SJCRH30 (cell line): ENCODE measurements around the gene TXNDC12. TPM values are rescaled to one million over a fixed set of nuclear protein-coding genes. Genes with fewer than 3 reads are reported as not detected.
"Not testable (repeated sequence)": the region's sequence is repeated elsewhere in the genome, so short reads cannot be mapped to it uniquely, and the experiment has no call there.

Experiments
- DNase-seq, 2 experiments: peaks; one replicate each; pipeline ENCODE4 v3.0.0-alpha.2; 2015 to 2020
- H3K27ac ChIP-seq: fragments of 250-450 bp; sonication (Bioruptor Pico); 2 replicates; pipeline ENCODE4 v1.5.1; 2020; ENCODE audit warnings: mild to moderate bottlenecking, moderate library complexity
- H3K27me3 ChIP-seq: fragments of 250-450 bp; sonication (Bioruptor Pico); 2 replicates; pipeline ENCODE4 v1.5.1; 2020; ENCODE audit warnings: mild to moderate bottlenecking, moderate library complexity
- H3K36me3 ChIP-seq: fragments of 250-450 bp; sonication (Bioruptor Pico); 2 replicates; pipeline ENCODE4 v1.5.1; 2020; ENCODE audit warnings: mild to moderate bottlenecking, moderate library complexity
- H3K4me1 ChIP-seq: fragments of 250-450 bp; sonication (Bioruptor Pico); 2 replicates; pipeline ENCODE4 v1.5.1; 2020; ENCODE audit warnings: mild to moderate bottlenecking, moderate library complexity
- H3K4me3 ChIP-seq: fragments of 250-450 bp; sonication (Bioruptor Pico); 2 replicates; pipeline ENCODE4 v1.5.1; 2020; ENCODE audit warnings: mild to moderate bottlenecking, moderate library complexity
- H3K9me3 ChIP-seq: fragments of 250-450 bp; sonication (Bioruptor Pico); replicated peaks from 2 replicates; pipeline ENCODE4 v1.5.1; 2020; ENCODE audit warnings: mild to moderate bottlenecking, moderate library complexity
- total RNA-seq: library from RNA; depleted of rRNA; stranded (reverse); fragments of >200 nt; shearing (Covaris generic); gene quantifications from 2 replicates; pipeline ENCODE4 v1.2.3, GENCODE V29; 2014; rRNA removed

Gene TXNDC12
- 32.1 and 37.0 TPM in 2 replicates for total RNA-seq

DNA sequence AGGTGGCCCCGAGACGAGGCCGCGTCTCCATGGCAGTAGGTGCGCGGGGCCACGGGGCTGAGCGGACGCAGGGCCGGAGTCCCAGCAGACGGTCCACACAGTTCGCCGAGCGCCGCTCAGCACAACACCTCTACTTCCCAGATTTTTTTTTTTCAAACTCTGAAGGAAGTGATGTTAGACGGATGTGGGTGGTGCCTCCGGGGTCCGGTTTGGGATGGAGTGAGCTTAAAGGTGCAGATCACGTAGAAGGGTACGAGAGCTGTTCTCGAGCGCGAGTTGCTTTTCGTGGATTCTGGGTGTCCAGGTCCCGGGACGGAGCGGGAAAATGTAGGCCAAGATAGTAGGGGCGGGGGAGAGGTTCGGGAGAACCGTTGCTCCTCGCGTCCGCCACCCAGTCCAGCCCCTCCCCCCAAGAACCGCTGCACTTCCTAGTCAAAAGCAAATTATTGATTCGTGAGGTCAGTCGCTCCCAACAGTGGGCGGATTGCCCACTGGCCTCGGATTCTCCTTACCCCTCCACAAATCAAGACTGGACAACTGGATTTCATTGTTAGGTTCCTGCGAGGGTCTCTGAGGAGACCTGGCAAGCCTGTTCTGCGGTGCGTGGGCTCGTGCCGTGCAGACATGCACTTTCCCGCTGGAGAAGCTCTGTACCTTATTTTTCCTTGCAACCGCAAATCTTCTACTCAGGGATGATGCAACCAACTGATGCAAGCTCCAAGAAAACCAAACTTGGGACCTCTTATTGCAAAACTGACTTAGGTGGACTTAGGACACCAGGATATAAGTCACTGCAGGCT lies at the start of gene TXNDC12:
Gene TXNDC12 (minus strand): TSS at position 126 of the 800 bp plus-strand sequence. CDS start 95 bp downstream, at position 31.
- peak; percentile 86 to 91 for DNase-seq
- Histone ChIP-seq H3K27ac (peak within 1 kb of the TSS; percentile 77), H3K4me3 (peak within 1 kb of the TSS; percentile 91), H3K27me3 (no peaks in the 10 kb centered on the region), H3K9me3 (no peaks in the 10 kb centered on the region), H3K4me1 (peaks cover 11% of the 10 kb centered on the region), H3K36me3 (peaks cover 15% of the 10 kb centered on the region)

DNA sequence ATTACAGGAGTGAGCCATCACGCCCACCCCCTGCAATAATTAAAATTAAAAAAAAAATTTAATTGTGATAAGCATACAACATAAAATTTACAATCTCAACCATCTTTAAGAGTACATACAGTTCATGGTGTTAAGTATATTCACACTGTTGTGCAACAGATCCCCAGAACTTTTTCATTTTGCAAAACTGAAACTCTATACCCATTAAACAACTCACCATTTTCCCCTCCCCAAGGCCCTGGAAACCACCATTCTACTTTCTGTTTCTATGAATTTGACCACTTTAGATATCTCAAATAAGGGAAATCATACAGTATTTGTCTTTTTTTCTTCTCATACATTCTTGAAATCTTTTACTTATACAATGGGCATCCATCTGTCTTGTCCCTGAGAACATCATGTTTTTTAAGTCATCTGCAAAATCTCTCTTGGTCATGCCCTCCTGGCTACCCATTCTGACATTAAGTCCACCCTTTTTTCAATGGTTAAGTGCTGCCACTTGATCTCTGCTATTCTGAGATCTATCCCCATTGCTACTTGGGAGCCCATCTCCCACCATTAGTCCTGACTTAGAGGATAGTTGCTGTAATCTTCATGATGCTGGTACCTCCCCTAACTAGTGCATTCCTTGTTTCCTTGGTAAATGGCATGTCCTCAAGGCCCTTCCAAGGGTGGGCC lies 47.5 kb upstream of the TXNDC12 start:
- H3K27ac ChIP-seq, result no peak overlapping the region
- H3K4me1 ChIP-seq, result no peaks in the 10 kb centered on the region
- no peak for DNase-seq
- no peak overlapping the region for H3K4me3 ChIP-seq
- H3K9me3 ChIP-seq, result 0 out of 2 replicates have a peak, but pooled peaks cover 3% of the 10 kb centered on the region
- H3K27me3 ChIP-seq, result no peaks in the 10 kb centered on the region
- H3K36me3 ChIP-seq, result no peaks in the 10 kb centered on the region

DNA sequence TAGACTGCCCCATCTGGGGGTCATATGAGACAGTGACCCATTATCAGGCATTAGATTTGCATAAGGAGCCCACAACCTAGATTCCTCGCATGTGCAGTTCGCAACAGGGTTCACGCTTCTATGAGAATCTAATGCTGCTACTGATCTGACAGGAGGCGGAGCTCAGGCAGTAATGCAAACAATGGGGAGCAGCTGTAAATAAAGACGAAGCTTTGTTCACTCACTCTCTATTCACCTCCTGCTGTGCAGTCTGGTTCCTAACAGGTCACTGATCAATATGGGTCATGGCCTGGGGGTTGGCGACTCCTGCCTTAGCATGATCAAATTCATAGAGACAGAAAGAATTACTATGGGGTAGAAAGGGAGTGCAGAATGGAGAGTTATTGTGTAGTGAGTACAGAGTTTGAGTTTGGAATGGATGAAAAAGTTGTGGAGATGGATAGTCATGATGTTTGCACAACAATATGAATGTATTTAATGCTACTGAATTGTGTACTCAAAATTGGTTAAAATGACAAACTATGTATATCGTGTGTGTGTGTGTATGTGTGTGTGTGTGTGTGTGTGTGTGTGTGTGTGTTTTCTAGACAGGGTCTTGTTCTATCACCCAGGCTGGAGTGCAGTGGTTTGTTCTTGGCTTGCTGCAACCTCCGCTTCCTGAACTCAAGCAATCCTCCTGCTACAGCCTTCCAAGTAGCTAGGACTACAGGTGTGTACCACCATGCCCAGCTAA lies 43.3 kb upstream of the TXNDC12 start:
- DNase-seq, result no peak
- no peaks in the 10 kb centered on the region for H3K36me3 ChIP-seq
- H3K27me3 ChIP-seq, result no peaks in the 10 kb centered on the region
- H3K9me3 ChIP-seq, result no peaks in the 10 kb centered on the region
- H3K27ac ChIP-seq, result no peak overlapping the region
- 0 out of 2 replicates have a peak, but pooled peaks cover 2% of the 10 kb centered on the region for H3K4me1 ChIP-seq
- no peak overlapping the region for H3K4me3 ChIP-seq

DNA sequence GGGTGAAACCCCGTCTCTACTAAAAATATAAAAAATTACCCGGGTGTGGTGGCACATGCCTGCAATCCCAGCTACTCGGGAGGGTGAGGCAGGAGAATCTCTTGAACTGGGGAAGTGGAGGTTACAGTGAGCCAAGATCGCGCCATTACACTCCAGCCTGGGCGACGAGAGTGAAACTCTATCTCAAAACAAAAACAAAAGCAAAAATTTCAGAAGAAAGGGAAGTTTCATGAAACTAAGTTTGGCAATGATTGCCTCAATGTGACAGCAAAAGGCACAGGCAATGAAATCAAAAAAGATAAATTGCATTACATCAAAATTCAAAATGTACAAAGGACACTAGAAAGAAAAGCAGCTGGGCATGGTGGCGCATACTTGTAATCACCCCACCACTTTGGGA lies 41.2 kb upstream of the TXNDC12 start:
- DNase-seq, result no peak
- H3K27ac ChIP-seq, result no peak overlapping the region
- H3K27me3 ChIP-seq, result no peaks in the 10 kb centered on the region
- H3K4me1 ChIP-seq, result 0 out of 2 replicates have a peak, but pooled peaks cover 2% of the 10 kb centered on the region
- peaks cover 6% of the 10 kb centered on the region; the same call in 1 of the 2 replicates for H3K36me3 ChIP-seq
- no peaks in the 10 kb centered on the region for H3K9me3 ChIP-seq
- H3K4me3 ChIP-seq, result no peak overlapping the region

DNA sequence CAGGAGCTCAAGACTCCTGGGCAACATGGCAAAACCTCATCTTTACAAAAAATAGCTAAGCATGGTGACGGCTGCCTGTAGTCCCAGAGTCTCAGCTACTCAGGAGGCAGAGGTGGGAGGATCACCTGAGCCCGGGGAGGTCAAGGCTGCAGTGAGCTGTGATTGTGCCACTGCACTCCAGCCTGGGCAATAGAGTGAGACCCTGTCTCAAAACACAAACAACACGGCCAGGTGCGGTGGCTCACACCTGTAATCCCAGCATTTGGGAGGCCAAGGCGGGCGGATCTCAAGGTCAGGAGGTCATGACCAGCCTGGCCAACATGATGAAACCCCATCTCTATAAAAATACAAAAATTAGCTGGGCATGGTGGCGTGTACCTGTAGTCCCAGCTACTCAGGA lies 39.3 kb upstream of the TXNDC12 start:
- H3K36me3 ChIP-seq, result peaks cover 22% of the 10 kb centered on the region; the same call in 1 of the 2 replicates
- not testable (repeated sequence) for DNase-seq, H3K27ac ChIP-seq, H3K4me1 ChIP-seq, H3K27me3 ChIP-seq, H3K4me3 ChIP-seq, H3K9me3 ChIP-seq

DNA sequence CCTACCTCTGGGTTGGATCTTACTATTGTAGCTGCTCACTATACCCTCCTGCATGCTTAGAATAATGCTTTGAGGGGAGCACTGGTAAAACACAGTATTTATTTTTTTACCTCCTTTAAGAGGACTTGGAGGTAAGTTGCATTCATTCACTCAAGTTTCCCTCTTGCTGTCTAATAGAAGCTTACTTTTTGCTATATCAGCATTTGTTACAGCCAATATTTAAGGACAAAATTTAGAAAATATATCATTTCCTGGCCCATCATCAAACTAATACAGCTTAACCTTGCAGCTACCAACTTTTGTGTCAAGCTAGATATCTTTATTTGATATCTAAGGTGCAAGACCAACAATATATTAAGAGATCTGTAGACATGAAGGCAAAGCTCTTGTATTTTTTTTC lies 32.9 kb upstream of the TXNDC12 start:
- H3K27ac ChIP-seq, DNase-seq: not testable (repeated sequence)

DNA sequence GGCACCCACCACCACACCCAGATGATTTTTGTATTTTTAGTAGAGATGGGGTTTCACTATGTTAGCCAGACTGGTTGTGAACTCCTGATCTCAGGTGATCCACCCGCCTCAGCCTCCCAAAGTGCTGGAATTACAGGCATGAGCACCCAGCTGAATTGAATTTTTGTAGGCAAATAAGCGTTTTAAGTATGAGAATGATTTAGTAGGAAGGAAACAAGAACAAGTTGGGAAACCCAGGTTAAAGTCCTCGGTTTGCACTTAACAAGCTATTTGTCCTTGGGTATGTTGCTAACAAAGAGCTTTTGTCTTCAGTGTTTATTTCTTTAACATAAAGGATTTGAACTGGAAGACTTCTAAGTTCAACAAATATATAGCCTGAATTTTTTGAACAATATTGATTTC lies 25.0 kb upstream of the TXNDC12 start:
- Histone ChIP-seq H3K27ac (no peak overlapping the region), H3K36me3 (peaks cover 37% of the 10 kb centered on the region), H3K27me3 (no peaks in the 10 kb centered on the region), H3K4me1 (peaks cover 2% of the 10 kb centered on the region; the same call in 1 of the 2 replicates), H3K4me3 (no peak overlapping the region), H3K9me3 (no peaks in the 10 kb centered on the region)
- DNase-seq, result no peak

More for the DNA sequence above, 32.9 kb upstream of the TXNDC12 start:
- H3K36me3 ChIP-seq, result peaks cover 48% of the 10 kb centered on the region
- H3K9me3 ChIP-seq, H3K27me3 ChIP-seq, H3K4me3 ChIP-seq, H3K4me1 ChIP-seq: not testable (repeated sequence)

DNA sequence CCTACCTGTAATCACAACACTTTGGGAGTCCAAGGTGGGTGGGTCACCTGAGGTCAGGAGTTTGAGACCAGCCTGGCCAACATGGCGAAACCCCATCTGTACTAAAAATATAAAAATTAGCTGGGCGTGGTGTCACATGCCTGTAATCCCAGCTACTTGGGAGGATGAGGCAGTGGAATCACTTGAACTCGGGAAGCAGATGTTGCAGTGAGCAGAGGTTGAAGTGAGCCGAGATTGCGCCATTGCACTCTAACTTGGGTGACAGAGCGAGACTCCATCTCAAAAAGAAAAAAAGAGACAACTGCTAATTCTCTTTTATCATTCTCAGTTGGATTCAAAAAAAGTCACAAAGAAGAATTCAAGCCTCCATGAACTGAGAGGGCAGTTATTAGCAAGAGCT lies 22.3 kb upstream of the TXNDC12 start:
- peaks cover 41% of the 10 kb centered on the region for H3K36me3 ChIP-seq
- not testable (repeated sequence) for H3K4me1 ChIP-seq, H3K9me3 ChIP-seq, DNase-seq, H3K27ac ChIP-seq, H3K27me3 ChIP-seq, H3K4me3 ChIP-seq

DNA sequence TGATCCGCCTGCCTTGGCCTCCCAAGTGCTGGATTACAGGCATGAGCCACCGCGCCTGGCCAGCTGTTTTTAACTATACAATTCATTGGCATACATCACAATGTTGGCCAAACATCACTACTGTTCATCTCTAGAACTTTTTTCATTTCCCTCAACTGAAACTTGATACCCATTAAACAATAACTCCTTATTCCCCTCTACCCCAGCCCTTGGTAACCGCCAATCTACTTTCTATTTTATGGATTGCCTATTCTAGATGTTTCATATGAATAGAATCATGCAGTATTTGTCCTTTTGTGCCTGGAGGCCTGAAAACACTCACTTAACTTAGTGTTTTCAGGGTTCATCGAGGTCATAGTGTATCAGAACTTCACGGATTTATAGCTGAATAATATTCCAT lies 17.3 kb upstream of the TXNDC12 start:
- peak; percentile 28 to 44 for DNase-seq
- Histone ChIP-seq H3K27ac (no peak overlapping the region), H3K36me3 (peaks cover 45% of the 10 kb centered on the region), H3K27me3 (no peaks in the 10 kb centered on the region), H3K4me3 (no peak overlapping the region), H3K4me1 (no peaks in the 10 kb centered on the region), H3K9me3 (no peaks in the 10 kb centered on the region)

DNA sequence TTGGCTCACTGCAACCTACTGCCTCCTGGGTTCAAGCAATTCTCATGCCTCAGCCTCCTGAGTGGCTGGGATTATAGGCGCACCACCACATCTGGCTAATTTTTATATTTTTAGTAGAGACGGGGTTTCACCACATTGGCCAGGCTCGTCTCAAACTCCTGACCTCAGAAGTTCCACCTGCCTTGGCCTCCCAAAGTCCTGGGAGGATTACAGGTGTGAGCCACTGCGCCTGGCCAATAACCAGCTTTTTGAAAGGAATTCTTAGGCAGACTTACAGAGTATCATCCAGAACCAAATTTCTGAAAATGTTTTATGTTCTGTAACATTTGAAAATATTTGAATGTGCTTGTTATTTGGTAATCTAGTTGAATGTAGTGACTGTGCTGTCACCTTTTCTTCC lies 15.7 kb upstream of the TXNDC12 start:
- Histone ChIP-seq H3K9me3 (no peaks in the 10 kb centered on the region), H3K4me1 (no peaks in the 10 kb centered on the region), H3K36me3 (peaks cover 50% of the 10 kb centered on the region), H3K4me3 (no peak overlapping the region), H3K27me3 (no peaks in the 10 kb centered on the region), H3K27ac (no peak overlapping the region)
- DNase-seq, result no peak

DNA sequence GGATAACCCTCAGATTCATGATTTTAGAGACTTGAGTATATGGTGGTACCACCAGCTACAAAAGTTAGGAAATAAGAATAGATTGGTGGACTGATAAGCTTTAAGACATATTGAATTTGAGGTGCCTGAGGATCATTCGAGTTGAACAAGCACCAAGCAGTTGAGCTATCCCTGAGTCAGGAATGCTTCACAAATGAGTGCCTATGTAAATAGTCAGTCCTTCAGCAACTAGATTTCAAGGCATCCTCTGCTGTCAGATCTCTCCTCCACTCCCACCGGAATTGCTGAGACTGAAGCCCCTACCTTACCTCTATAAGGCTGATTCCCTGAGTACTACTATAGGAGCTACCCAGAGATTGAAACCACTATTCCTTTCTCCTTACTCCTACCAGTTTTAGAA lies 8.2 kb upstream of the TXNDC12 start:
- no peak for DNase-seq
- H3K27me3 ChIP-seq, result no peaks in the 10 kb centered on the region
- H3K4me3 ChIP-seq, result no peak overlapping the region
- H3K27ac ChIP-seq, result no peak overlapping the region
- no peaks in the 10 kb centered on the region for H3K9me3 ChIP-seq
- H3K36me3 ChIP-seq, result peaks cover 80% of the 10 kb centered on the region
- H3K4me1 ChIP-seq, result peaks cover 5% of the 10 kb centered on the region

DNA sequence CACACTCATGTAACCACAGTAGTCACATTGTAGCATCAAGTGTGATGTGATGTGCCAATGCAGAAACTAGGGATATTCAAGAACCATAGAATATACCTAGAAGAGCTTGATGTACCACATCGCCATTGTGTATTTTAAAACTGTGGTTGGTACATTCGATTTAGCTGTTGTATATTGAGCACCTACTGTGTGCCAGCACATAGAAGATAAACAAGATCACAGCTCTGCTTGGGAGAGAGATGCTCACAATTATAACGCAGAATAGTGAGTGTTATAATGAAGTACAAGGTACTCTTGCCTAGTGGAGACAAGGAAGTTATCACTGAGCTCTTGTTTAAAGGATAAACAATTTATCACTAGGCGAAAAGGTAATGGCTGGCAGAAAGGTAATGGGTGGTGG lies 5.8 kb upstream of the TXNDC12 start:
- no peaks in the 10 kb centered on the region for H3K27me3 ChIP-seq
- peaks cover 11% of the 10 kb centered on the region for H3K4me1 ChIP-seq
- no peaks in the 10 kb centered on the region for H3K9me3 ChIP-seq
- H3K27ac ChIP-seq, result no peak overlapping the region
- H3K4me3 ChIP-seq, result no peak overlapping the region
- no peak for DNase-seq
- peaks cover 63% of the 10 kb centered on the region for H3K36me3 ChIP-seq

DNA sequence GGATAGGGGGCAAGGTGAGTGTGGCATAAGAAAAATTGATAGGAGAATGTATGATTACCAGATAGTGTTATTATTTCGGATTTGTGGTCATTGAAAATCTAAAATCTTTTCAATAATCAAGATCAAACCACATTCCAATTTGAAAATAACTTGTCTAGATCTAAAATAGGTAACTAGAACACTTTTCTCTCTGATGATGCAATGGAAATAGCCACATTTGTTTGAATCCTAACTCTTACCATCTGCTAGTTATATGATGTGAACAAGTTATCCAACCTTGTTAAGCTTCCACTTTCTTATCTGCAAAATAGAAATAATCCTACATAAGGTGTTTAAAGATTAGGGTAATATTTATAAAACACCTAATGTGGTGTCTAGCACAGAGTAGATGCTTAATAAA lies 4.9 kb upstream of the TXNDC12 start:
- no peaks in the 10 kb centered on the region for H3K27me3 ChIP-seq
- H3K4me1 ChIP-seq, result peaks cover 11% of the 10 kb centered on the region
- no peak overlapping the region for H3K27ac ChIP-seq
- no peak overlapping the region for H3K4me3 ChIP-seq
- no peaks in the 10 kb centered on the region for H3K9me3 ChIP-seq
- no peak for DNase-seq
- H3K36me3 ChIP-seq, result peaks cover 54% of the 10 kb centered on the region

DNA sequence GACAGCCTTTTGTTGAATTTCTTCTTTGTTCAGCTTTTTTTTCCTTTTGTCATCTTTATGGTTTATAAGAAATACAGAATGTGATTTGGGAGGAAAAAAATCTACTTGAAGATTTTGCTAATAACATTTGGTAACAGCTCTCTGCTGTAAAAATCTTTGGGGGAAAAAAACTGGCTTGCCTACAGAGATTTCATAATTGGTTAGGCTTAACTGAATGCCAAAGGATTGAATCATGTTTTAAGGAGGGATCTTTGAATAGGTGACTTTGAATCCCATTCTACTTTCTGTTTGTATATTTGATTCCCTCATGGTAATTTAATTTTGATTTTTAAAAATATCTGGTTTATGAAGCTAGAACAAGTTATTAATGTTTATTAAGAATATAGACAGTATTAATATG lies 4.3 kb upstream of the TXNDC12 start:
- H3K27ac ChIP-seq, result no peak overlapping the region
- H3K36me3 ChIP-seq, result peaks cover 48% of the 10 kb centered on the region
- no peak overlapping the region for H3K4me3 ChIP-seq
- no peaks in the 10 kb centered on the region for H3K9me3 ChIP-seq
- no peaks in the 10 kb centered on the region for H3K27me3 ChIP-seq
- DNase-seq, result no peak
- peaks cover 11% of the 10 kb centered on the region for H3K4me1 ChIP-seq

DNA sequence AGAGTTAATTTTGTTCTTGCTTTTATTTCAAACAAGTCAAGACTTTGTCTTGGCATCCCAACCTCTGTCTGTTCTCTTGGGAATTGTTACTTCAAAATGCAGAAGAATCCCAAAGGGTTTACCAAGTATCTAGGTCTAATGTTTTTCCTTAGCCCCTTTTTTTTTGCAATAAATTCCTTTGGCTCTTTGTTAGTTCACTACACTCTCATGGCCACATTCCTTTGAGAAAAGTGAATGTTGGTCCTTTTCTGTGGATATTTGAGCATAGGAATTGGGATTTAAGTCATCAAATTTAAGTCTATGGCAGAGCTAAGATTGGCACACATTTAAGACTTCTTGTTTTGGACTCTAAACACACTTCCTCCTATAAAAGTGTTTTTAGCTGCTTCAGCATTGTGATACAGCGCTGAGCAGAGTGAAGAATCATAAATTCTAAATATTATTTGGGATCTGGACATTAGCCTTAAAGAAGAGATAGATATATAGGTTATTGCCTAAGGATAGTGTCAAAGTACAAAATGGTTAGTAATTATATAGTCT lies 3.0 kb upstream of the TXNDC12 start:
- peaks cover 36% of the 10 kb centered on the region for H3K36me3 ChIP-seq
- H3K4me3 ChIP-seq, result no peak overlapping the region
- peaks cover 11% of the 10 kb centered on the region for H3K4me1 ChIP-seq
- no peaks in the 10 kb centered on the region for H3K9me3 ChIP-seq
- H3K27ac ChIP-seq, result no peak overlapping the region
- no peak for DNase-seq
- no peaks in the 10 kb centered on the region for H3K27me3 ChIP-seq
